ENCODE results near the gene S100G. TPM values are rescaled to one million over a fixed set of nuclear protein-coding genes. Genes with fewer than 3 reads are reported as not detected.

S100G gene
- total and polyA plus RNA-seq, 2 donors (not counting 3 experiments of a cell fraction or from before 2014, with no cell fraction given), result not detected

GRCh38 chrX:16606142-16606720 lies 43.7 kb upstream of the S100G start:
- H3K9ac ChIP-seq (replicated peaks; ENCODE audit: extremely low read depth, insufficient read depth, low read length), result no peak overlapping the region

More at GRCh38 chrX:16606142-16606720, 43.7 kb upstream of the S100G start:
- CTCF ChIA-PET, result interaction anchor here (1.2 kb wide), 1 partner anchor 17 kb away, joined by 3 read pairs; no protein-coding TSS in a partner anchor
- DNase-seq (ENCODE audit: low read depth, low spot score) (no peak), FAIRE-seq (no peak)
- H3K4me2 ChIP-seq (ENCODE audit: insufficient read depth, low read length), result no peak overlapping the region
- no peak overlapping the region for H3K27ac ChIP-seq (ENCODE audit: insufficient read depth, low read depth, low read length)
- intact Hi-C loops (cut with micrococcal nuclease), result no loop called here
- H2AFZ ChIP-seq (ENCODE audit: low read depth, low read length), result no peak overlapping the region
- no peaks in the 10 kb centered on the region for H3K27me3 ChIP-seq (ENCODE audit: control insufficient read depth in 2 of 2, insufficient read depth in 2 of 2, low read length in 2 of 2)
- H3K4me1 ChIP-seq (ENCODE audit: control insufficient read depth, extremely low read depth, insufficient read depth, low read length), result peaks cover 24% of the 10 kb centered on the region
- H3K9me1 ChIP-seq (replicated peaks; ENCODE audit: control insufficient read depth, extremely low read depth, insufficient read depth, low read length), result no peaks in the 10 kb centered on the region
- TF ChIP-seq MYC (IDR thresholded peaks at IDR 0.05; ENCODE audit: low read depth, low read length) (no peak), MAX (IDR thresholded peaks at IDR 0.05; ENCODE audit: insufficient read depth, insufficient read length) (no peak), POLR2A (IDR thresholded peaks at IDR 0.05; ENCODE audit: low read depth, low read length) (no peak), JUN (IDR thresholded peaks at IDR 0.05; ENCODE audit: borderline replicate concordance, insufficient read depth, insufficient read length, low read depth) (no peak), FOS (IDR thresholded peaks at IDR 0.05; ENCODE audit: borderline replicate concordance, insufficient read depth, low read length) (no peak), POLR2AphosphoS5 (IDR thresholded peaks at IDR 0.05; ENCODE audit: insufficient read depth, low read depth, low read length) (no peak), EZH2 (IDR thresholded peaks at IDR 0.05; ENCODE audit: borderline replicate concordance, low read depth, low read length, severe bottlenecking) (no peak), GATA2 (IDR thresholded peaks at IDR 0.05; ENCODE audit: insufficient read depth, insufficient read length, low read depth, low read length) (no peak), CTCF (IDR thresholded peaks at IDR 0.05; ENCODE audit: extremely low read depth in 1 of 2, insufficient read depth in 1 of 2, low read depth in 1 of 2, low read length in 2 of 2) (no peak)
- POLR2A ChIA-PET, result no interaction called here
- no peaks in the 10 kb centered on the region for H3K79me2 ChIP-seq (ENCODE audit: control insufficient read depth, insufficient read depth, low read length)
- dilution Hi-C loops (cut with MboI; ENCODE audit: extremely low pct_ligation_motif_present, low sequenced_read_pairs), result no loop called here
- H3K36me3 ChIP-seq (ENCODE audit: control insufficient read depth in 2 of 2, extremely low read depth in 1 of 2, insufficient read depth in 2 of 2, low read length in 2 of 2), result no peaks in the 10 kb centered on the region
- H3K9me3 ChIP-seq (replicated peaks; ENCODE audit: control insufficient read depth, insufficient read depth, low read length), result no peaks in the 10 kb centered on the region
- H3K4me3 ChIP-seq (replicated peaks in 1 of 3; ENCODE audit: insufficient read depth in 1 of 3, low read depth in 1 of 3, low read length in 3 of 3), result no peak overlapping the region
- BruUV-seq (replicated peaks), result no TSS peak
- no peaks in the 10 kb centered on the region for H4K20me1 ChIP-seq (replicated peaks; ENCODE audit: control insufficient read depth, extremely low read depth, insufficient read depth, low read length)
